Activated naive CD4-positive, alpha-beta T cell treated with anti-CD3 and anti-CD28 coated beads, Interleukin-2, amount 50 U/mL, for 16 hours (primary cell): ENCODE measurements around the gene GDPD4.

Experiments
- DNase-seq: peaks from one replicate; pipeline ENCODE4 v3.0.0-alpha.2; 2020

The GDPD4 gene

GRCh38 chr11:77289737-77290136 is 11.7 kb downstream of the GDPD4 start:
- no peak for DNase-seq

- no peak for DNase-seq
These were observed 13.7 kb downstream of the GDPD4 start for GRCh38 chr11:77287615-77288273.

- no peak for DNase-seq
These were observed 14.3 kb downstream of the GDPD4 start for GRCh38 chr11:77287136-77287535.

- no peak for DNase-seq
These were observed 16.7 kb downstream of the GDPD4 start for GRCh38 chr11:77284476-77285468.

- DNase-seq: no peak
These were observed 18.4 kb downstream of the GDPD4 start for GRCh38 chr11:77283101-77283500.

GRCh38 chr11:77278595-77279506 is 22.6 kb downstream of the GDPD4 start:
- DNase-seq: no peak

GRCh38 chr11:77276271-77276670 is 25.2 kb downstream of the GDPD4 start:
- no peak for DNase-seq

- DNase-seq: no peak
These were observed 30.6 kb downstream of the GDPD4 start for GRCh38 chr11:77270921-77271320.

GRCh38 chr11:77269484-77270123 is 31.9 kb downstream of the GDPD4 start:
- DNase-seq: no peak

- no peak for DNase-seq
These were observed 33.5 kb downstream of the GDPD4 start for GRCh38 chr11:77267962-77268361.

- no peak for DNase-seq
These were observed 34.7 kb downstream of the GDPD4 start for GRCh38 chr11:77266766-77267165.

GRCh38 chr11:77262803-77263202 is 38.7 kb downstream of the GDPD4 start:
- no peak for DNase-seq

- no peak for DNase-seq
These were observed 41.8 kb downstream of the GDPD4 start for GRCh38 chr11:77259641-77260040.

- no peak for DNase-seq
These were observed 47.8 kb downstream of the GDPD4 start for GRCh38 chr11:77253690-77254089.

GRCh38 chr11:77252555-77253270 is 48.8 kb downstream of the GDPD4 start:
- DNase-seq: no peak

- DNase-seq: no peak
These were observed 50.4 kb downstream of the GDPD4 start for GRCh38 chr11:77250881-77251640.

GRCh38 chr11:77249427-77249826 is 52.1 kb downstream of the GDPD4 start:
- DNase-seq: no peak

GRCh38 chr11:77244277-77245027 is 57.0 kb downstream of the GDPD4 start:
- no peak for DNase-seq

- no peak for DNase-seq
These were observed 64.6 kb downstream of the GDPD4 start for GRCh38 chr11:77236901-77237300.

- no peak for DNase-seq
These were observed 68.5 kb downstream of the GDPD4 start for GRCh38 chr11:77233011-77233410.
